GM19238 (cell line): ENCODE data around the gene GPR3.
A peak's percentile ranks its signal among the peaks of the same experiment; 100 is the strongest.

Experiments used
- DNase-seq: peaks from one replicate; pipeline ENCODE4 v3.0.0; 2011; ENCODE audit warnings: low spot score; ENCODE audit not compliant: insufficient read length

GPR3 gene, protein sequence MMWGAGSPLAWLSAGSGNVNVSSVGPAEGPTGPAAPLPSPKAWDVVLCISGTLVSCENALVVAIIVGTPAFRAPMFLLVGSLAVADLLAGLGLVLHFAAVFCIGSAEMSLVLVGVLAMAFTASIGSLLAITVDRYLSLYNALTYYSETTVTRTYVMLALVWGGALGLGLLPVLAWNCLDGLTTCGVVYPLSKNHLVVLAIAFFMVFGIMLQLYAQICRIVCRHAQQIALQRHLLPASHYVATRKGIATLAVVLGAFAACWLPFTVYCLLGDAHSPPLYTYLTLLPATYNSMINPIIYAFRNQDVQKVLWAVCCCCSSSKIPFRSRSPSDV

DNA sequence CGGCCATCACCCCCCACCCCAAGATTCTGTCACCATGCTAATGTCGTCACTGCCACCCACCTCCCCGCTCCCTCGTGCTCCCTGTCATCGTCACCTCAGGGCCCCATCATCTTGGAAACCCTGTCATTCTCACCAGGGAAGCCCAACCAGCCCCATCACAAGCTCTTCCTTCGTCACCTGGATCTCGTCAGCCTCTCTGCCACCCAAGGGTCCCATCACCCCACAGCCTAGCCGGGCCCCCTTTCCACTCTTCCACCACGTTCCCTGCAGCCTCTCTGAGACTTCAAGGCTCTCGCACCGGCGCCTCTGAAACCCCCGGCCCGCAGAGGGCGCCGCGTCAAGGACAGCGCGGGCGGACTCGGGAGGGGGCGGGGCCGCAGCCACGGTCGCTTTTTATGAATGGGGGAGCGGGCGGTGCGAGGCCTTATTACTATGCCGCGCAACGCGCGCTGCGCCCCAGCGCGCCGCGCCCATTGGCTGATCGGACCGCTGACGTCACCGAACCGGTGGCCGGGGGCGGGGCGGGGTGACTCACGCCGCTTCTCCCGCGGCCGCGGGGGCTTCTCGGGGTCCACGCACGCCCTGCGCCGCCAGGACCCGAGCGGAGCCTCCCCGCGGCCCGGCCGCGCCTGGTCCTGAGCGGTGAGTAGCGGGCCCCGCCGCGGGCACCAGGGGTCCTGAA lies at the start of gene GPR3:
TSS of gene GPR3 (plus strand) at position 527 of the 682 bp plus-strand sequence. CDS start 1,177 bp downstream, outside the sequence.
- DNase-seq = peak; percentile 92

DNA sequence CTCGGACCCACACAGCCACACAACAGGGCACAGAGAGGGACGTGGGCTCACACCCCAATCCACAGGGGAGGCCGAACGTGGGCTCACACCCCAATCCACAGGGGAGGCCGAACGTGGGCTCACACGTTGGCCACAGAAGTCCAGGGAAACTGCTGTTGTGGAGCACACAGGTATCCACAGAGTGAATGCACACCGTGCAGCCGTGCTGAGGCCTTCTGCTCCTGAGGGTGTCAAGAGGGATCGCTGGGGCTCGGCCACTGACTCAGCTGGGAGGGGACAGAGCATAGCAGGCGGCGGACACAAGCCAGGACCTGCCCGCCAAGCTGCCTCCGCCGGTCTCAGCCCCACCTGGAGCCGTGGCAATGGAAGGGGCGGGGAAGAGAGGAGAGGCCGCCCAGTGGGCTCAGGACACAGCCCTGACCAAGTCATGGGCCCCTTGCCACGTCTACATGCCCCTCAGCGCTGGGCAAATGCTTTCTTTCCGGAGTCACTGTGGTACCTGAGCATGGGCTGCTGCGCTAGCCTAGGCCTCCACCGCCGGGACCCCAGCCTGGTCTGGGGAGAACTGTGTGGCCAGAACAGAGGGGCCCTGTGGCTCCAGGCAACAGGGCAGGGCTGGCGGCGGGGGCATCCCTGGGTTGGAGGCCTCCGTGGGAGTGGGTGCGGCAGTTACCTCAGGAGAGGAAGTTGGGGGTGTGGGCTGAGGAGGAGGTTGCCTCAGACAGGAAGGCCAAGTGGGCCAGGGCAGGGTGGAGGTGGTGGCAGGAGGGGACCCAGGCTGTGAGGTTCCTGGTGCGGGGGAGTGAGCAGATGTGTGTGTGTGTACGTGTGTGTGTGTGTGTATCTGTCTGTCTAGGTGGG lies 49.4 kb upstream of the GPR3 start:
- DNase-seq = peak; percentile 65

DNA sequence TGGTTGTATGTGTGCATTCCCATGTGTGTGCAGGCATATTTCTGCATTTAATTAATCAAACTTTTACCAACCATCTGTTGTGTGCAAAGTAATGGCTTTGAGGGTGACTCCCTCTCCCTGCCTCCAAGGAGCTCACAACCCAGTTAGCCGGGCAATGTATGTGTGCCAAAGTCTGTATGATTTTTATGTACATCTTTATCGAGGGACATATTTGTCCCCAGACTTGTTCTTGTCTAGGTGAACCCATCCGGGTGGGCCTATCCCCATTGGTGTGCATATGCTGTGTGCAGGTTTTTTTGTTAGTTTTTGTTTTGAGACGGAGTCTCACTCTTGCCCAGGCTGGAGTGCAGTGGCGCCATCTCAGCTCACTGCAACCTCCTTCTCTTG lies 48.8 kb upstream of the GPR3 start:
- DNase-seq = no peak

DNA sequence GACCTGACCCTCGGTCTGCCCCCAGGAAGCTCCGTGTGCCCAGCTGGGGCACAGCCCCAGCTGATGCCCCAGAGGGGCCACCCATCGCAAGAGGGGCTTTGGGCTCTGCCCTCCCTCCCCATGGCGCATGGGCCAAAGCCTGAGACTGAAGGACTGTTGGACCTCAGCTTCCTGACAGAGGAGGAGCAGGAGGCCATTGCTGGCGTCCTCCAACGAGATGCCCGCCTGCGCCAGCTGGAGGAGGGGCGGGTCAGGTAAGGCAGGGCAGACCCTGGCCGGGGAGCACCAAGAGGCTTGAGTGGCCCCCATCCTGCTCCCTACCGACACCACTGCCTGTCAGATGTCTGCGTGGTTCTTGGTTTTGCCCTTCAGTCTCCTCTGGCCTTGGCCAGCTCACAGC lies 47.1 kb upstream of the GPR3 start:
- no peak for DNase-seq

DNA sequence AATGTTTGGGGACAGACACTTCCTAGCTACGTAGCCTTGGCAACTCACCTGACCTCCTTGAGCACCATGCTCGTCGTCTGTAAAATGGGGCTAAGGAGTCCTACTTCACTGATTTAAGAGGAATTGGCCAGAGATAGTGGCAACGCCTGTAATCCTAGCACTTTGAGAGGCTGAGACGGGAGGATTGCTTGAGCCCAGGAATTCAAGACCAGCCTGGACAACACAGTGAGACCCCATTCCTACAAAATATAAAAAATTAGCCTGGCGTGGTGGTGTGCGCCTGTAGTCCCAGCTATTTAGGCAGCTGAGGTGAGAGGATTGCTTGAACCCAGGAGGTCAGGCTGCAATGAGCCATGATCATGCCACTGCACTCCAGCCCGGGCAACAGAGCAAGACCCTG lies 46.1 kb upstream of the GPR3 start:
- no peak for DNase-seq

DNA sequence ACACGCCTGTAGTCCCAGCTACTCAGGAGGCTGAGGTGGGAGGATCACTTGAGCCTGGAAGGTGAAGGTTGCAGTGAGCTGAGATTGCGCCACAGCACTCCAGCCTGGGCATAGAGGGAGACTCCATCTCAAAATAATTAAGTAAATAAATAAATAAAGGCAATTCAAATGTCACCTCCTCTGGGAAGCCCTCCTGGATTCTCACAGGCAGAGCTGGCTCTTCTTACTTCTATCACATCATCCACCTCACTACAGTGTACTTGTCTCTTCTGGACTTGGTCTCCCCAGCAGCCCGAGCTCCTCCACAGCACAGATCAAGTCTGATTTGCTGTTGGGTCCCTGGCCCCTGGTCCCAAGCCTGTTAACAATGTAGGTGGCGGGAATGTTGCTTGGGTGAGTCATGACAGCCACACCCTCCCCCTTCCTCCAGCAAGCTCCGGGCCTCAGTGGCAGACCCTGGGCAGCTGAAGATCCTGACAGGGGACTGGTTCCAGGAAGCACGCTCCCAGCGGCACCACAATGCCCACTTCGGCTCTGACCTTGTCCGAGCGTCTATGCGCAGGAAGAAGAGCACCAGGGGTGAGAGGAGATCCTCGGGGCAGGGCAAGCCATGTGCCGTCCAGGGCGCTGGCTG lies 45.3 kb upstream of the GPR3 start:
- no peak for DNase-seq

DNA sequence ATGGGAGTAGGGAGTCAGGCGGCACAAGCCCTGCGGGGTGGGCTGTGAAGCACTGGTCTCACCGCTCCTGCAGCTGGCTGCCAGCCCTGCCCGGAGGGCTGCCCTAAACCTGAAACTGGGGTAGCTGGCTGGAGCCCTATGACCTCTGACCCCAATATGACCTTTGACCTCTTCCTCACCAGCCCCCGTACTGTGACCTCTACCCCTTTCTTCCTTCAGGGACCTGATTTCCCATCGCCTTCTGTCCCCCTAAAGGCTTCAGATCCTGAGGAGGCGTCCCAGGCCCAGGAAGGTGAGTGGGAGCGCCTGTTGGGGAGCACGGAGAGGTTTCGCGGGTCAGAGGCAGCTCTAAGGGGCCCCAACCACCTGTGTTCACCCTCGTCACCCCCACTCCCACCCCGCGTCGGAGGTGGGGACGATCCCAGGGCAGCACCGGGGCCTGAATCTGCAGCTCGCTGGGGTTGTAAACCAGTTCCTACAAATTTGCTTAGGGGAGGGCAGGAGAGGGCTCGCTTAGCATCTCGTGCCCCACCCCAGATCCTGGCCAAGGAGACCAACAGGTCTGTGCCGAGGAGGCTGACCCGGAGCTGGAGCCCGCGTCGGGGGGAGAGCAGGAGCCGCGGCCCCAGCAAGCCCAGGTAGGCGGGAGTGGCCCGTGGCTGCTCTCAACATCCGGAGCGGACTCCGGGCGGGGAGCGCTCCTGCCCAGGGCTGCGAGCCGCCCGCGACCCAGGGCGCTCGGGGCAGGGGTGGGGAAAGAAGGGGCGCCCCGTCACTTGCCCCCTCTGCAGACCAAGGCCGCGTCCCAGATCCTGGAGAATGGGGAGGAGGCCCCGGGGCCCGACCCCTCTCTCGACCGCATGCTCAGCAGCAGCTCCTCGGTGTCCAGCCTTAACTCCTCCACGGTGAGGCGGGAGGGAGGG lies 43.3 kb upstream of the GPR3 start:
- no peak for DNase-seq

DNA sequence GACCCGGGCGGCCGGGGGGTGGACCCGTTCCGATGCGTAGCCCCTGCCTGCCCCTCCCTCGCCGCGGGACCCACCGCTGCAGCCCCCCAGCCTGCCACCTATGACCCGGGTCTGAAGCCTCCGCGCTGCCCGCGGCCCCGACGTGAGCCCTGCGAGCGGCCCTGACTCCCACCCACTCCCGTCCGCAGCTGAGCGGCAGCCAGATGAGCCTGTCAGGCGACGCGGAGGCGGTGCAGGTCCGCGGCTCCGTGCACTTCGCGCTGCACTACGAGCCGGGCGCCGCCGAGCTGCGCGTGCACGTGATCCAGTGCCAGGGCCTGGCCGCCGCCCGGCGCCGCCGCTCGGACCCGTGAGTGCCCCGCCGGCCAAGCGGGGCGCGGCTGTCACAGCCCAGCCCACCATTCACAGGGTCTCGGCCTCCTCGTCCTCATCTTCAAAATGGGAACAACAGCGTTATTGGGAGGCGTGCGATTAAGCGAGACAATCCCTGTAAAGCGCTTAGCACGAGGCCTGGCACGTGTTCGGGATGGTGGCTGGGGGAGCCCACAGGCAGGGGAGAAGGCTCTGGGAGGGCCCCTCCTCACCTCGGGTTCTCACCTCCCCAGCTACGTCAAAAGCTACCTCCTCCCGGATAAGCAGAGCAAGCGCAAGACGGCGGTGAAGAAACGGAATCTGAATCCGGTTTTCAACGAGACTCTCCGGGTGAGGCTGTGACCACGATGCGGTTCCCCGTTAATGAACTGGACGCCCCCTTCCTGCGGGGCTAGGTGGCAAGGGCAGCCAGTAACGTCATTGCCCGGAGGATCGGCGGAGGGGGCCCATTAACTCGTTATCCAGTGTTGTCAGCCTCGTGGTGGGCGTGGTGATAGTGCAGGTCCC lies 42.4 kb upstream of the GPR3 start:
- no peak for DNase-seq

DNA sequence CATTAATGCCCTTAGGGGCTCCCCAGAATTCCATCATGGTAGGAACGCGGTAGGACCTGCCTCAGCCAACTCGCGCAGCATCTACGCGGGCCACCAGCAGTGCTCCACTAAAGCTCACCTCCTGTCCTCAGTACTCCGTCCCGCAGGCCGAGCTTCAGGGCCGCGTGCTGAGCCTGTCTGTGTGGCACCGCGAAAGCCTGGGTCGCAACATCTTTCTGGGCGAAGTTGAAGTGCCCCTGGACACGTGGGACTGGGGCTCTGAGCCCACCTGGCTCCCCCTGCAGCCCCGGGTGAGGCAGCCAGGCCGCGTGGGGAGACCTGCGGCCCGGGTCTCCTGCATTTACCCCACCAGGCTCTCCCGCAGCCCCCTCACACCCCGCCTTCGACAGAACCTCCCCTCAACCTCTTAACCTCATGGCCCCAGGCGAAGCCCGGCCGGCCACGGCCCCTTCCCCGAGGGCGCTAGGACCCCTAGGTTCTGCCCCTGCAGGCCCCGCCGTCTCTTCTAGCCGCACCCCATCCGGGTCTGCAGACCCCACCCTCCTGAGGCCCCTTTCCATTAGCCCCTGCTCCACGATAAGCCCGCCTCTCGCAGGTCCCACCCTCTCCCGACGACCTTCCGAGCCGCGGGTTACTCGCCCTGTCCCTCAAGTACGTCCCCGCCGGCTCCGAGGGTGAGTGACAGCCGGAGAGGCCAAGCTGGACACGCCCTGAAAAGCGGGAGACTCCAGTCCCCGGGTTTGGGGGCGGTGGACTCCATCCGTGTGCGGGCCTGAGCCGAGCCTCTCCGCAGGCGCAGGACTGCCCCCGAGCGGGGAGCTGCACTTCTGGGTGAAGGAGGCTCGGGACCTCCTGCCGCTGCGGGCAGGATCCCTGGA lies 41.5 kb upstream of the GPR3 start:
- DNase-seq = no peak

DNA sequence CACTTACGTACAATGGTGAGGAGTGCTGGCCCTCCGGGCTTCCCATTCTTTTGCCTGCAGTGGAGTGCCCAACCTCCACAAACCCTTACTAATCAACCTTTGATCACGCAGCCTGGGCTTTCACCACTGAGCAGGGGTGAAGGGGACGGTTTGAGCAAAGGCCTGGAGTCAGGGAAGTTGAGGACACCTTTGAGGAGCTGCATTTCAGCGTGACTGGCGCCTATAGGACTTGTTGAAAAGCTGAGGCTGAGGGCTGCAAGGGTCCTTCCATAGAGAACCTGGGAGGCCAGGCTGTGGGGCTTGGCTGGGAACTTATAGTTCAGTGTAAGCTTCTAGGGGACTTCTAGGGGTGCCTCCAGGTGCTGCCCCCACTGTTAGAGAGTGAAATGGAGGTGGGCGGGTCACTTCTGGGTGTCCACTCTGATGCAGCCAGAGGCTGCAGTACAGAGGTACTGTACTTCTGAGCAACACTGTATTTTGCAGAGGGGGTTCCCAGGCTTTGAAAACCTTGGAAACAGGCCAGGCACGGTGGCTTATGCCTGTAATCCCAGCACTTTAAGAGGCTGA lies 40.8 kb upstream of the GPR3 start:
- DNase-seq = no peak

DNA sequence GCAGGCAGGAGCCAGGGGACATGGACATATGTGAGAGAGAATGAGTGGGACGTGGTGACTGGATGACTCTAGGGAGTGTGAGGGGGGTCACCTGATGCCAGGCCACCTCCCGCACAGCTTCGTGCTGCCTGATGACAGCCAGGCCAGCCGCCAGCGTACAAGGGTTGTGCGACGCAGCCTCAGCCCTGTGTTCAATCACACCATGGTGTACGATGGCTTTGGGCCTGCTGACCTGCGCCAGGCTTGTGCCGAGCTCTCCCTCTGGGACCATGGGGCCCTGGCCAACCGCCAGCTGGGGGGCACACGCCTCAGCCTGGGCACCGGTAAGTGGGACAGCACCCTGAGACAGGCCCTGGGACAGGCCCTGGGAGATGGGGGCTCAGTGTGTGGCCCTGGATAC lies 39.3 kb upstream of the GPR3 start:
- DNase-seq = no peak

DNA sequence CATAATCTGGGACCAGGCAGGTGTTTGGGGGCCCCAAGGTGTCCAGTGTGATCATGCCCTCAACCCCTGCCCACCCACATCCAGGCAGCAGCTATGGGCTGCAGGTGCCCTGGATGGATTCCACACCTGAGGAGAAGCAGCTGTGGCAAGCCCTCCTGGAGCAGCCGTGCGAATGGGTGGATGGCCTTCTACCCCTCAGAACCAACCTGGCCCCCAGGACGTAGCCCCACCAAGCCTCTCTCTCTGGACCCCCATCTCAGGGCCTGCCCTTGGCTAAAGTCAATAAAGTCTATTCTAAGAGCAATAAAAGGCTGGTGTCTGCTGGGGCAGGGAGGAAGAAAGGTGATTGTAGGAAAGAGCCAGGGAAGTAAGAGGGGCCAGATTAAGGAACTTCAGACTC lies 38.8 kb upstream of the GPR3 start:
- DNase-seq = no peak

DNA sequence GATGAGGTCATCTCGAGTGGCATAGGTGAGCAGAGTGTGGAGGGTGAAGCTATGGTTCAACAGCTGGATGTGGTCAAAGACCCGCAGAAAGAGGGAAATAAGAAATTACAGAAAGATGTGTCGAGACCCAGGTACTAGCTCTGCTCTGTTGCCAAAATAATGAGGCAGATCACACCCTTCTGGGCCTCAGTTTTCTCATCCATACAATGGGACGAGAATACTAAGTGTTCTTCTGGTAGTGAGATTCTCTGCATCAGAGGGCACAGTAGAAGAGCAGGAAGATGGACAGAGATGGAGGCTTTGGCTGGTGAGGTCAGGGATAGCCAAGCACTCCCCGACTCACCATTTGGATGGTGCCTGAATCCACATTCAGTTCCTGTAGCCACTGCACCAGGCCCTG lies 36.7 kb upstream of the GPR3 start:
- no peak for DNase-seq

DNA sequence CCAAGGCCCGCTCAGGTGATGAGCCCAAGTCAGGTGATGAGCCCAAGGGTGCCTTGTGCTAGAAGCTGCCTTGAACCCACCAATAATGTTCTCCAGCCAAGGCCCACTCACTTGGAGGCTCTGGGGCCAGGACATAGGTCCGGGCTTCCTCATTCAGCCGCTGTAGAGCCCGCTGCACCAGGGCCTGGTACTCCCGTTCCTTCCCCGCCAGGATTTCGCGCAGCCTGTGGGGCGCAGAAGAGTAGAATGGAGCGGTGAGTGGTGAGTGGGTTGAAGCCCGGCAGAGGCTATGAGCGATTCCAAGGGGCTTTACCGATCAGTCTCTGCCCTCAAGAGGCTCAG lies 36.2 kb upstream of the GPR3 start:
- no peak for DNase-seq

DNA sequence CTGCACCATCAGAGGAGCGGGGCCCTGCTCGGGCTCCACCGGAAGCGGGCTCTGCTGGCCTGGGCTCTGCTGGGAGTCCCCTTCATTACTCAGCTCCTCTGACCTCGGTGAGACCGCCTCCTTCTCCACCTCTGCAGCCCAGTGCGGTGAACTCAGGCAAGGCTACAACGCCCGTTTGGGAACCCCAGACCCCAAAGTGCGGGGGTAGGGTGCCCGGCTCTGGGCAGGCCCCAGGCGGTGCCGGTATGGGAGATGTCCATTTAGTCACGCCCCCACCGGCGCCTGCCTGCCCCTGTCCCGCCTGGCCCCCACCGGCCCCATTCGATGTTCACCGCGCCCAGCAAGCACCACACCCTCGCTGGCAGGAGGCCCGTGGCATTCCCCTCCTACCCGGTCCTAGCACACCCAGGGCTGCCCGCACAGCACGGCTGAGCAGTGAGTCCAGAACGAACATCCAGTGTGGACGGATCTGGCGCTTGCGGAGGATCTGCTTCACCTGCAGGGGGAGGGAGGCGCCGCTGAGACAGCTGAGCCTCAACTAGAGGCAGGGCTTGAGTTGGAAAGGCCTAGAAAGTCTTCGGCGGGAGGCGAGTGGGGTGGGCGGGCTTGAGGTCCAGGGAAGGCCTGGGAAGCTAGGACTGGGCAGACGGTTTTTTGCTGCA lies 35.7 kb upstream of the GPR3 start:
- DNase-seq = no peak

DNA sequence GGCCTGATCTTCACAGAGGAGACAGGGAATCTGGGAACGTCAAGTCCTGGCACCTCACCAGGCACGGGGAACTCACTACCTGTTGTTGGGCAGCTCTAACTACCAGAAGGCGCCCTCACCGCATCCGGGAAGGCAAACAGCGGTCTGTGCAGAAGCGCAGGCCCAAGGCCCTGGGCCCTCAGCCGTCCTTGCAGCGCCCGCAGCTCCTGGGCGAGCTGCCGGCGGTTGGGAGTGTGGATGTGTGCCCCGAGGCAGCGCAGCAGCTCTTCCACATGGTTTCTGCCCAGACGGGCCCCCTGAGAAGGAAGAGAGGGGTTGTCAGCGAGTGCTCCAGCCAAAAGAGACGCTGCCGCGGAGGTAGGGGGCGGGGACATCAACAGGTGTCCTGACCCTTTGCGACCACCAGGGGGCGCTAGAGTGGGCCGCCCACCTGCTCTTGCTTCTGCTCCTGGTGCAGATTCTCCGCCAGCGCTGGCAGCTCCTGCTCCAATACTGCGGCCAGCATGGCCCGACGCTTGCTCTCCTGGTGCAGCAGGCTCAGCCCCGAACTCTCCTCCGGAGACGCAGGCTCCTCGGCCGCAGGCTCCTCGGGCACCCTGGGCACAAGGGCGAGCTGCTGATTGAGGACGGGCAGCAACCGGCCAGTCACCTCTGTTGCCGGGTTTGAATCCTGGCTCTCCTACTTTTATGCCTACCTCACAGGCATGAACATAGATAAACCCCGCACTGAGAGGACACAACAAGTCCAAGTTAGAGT lies 35.0 kb upstream of the GPR3 start:
- peak; percentile 96 for DNase-seq
